Kidney epithelial cell (primary cell): ENCODE results near the gene MYRIP. TPM values are rescaled to one million over a fixed set of nuclear protein-coding genes. Genes with fewer than 3 reads are reported as not detected.
"Not testable (repeated sequence)": the region's sequence is repeated elsewhere in the genome, so short reads cannot be mapped to it uniquely, and the experiment has no call there.

ENCODE experiments used
- DNase-seq: peaks from one replicate; pipeline ENCODE4 v3.0.0-alpha.2; 2010; ENCODE audit warnings: low read depth
- H3K27me3 ChIP-seq: 2 replicates; pipeline ENCODE4 v1.6.0; 2011; ENCODE audit warnings: low read length; ENCODE audit not compliant: control insufficient read depth, insufficient read depth
- H3K36me3 ChIP-seq: 2 replicates; pipeline ENCODE4 v1.5.1; 2011; ENCODE audit warnings: low read length; ENCODE audit not compliant: control insufficient read depth, insufficient read depth
- H3K4me3 ChIP-seq: 2 replicates; pipeline ENCODE4 v1.5.1; 2011; ENCODE audit warnings: low read depth, mild to moderate bottlenecking, control low read depth, low read length
- CTCF ChIP-seq: IDR thresholded peaks from 2 replicates; pipeline ENCODE4 v1.5.1; 2011; ENCODE audit warnings: mild to moderate bottlenecking, moderate library complexity, low read length, control low read depth, inconsistent platforms; ENCODE audit not compliant: insufficient read depth, poor library complexity, severe bottlenecking
- total RNA-seq: library from RNA; depleted of rRNA; stranded (reverse); fragments of >200 nt; gene quantifications from 2 replicates; pipeline ENCODE4 v1.2.3, GENCODE V29; 2015

Gene MYRIP
- total RNA-seq, 1 donor from 2014 or later = 0.04 TPM

GRCh38 chr3:40020689-40021088 is 211.3 kb downstream of the MYRIP start:
- no peak for TF ChIP-seq CTCF
- Histone ChIP-seq H3K27me3 (no peaks in the 10 kb centered on the region), H3K4me3 (no peak overlapping the region), H3K36me3 (no peaks in the 10 kb centered on the region)
- no peak for DNase-seq

GRCh38 chr3:40021338-40021737 is 211.9 kb downstream of the MYRIP start:
- Histone ChIP-seq H3K27me3 (no peaks in the 10 kb centered on the region), H3K36me3 (no peaks in the 10 kb centered on the region), H3K4me3 (no peak overlapping the region)
- TF ChIP-seq CTCF = no peak
- no peak for DNase-seq

DNA sequence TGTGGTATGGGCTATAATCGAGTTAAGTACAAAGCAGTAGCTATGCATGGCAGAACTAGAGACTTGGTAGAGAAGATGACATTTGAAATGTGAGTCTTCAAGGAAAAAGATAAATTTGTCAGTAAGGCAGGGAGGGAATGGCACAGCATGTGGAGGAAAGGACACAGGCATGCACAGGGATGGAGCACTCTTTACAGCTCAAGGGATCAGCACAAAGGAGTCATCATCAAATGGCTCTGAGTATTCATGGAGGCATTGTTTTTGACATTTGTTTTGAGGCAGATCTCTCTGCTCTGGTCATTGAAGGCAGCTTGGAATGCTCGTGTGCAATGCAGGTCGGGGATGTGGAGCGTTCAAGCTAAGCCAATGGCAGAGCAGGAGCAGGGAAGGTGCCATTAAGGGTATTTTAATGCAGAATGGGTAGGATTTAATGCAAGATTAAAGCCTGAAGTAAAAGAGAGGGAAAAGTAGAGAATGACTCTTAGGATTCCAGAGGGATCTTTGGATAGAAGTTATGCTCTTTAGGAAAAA is 213.0 kb downstream of the MYRIP start:
- no peaks in the 10 kb centered on the region for H3K36me3 ChIP-seq
- no peak overlapping the region for H3K4me3 ChIP-seq
- no peaks in the 10 kb centered on the region for H3K27me3 ChIP-seq
- TF ChIP-seq CTCF = no peak
- DNase-seq = no peak

DNA sequence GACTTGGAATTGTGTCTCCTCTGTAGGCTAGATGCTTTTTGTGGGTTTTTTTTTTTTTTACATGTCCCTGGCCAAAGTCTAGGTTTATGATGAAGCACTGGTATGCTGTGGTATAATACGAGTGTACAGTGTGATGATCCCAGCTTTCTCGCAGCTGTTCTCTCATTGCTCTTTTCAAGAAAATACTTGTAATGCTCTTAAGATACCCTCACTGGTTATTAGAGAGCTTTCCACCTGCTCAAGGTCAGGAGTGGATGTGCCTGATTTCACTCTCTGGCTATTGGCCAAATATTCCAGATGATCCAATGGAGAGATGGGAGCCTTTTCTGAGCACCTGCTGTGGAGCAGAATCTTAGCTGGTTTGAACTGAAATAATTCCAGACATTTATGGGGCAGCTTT is 215.1 kb downstream of the MYRIP start:
- DNase-seq = no peak
- no peaks in the 10 kb centered on the region for H3K27me3 ChIP-seq
- TF ChIP-seq CTCF = no peak
- no peaks in the 10 kb centered on the region for H3K36me3 ChIP-seq
- H3K4me3 ChIP-seq = no peak overlapping the region

DNA sequence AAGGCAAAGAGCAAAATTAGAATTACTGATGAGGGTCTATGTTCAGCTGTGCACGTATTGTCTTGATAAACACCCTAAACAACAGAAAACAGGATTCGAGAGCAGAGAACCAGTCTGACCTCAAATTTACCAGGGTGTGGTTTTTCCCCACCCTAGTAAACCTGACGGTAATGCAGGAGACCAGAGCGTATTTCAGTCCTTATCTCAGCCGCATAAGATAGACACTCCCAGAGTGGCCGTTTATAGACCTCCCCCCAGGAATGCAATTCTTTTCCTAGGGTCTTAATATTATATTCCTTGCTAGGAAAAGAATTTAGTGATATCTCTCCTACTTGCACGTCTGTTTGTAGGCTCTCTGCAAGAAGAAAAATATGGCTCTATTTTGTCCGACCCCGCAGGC is 216.5 kb downstream of the MYRIP start:
- DNase-seq, H3K27me3 ChIP-seq, H3K4me3 ChIP-seq, H3K36me3 ChIP-seq: not testable (repeated sequence)

- no peaks in the 10 kb centered on the region for H3K27me3 ChIP-seq
- no peaks in the 10 kb centered on the region for H3K36me3 ChIP-seq
- TF ChIP-seq CTCF = no peak
- no peak for DNase-seq
- H3K4me3 ChIP-seq = no peak overlapping the region
These were observed 225.8 kb downstream of the MYRIP start for GRCh38 chr3:40035177-40035576.
